GM23338 (cell line): ENCODE measurements around the gene RPL36A. TPM values are rescaled to one million over a fixed set of nuclear protein-coding genes. Genes with fewer than 3 reads are reported as not detected.

Experiments
- ATAC-seq: fragments of 200-7000 bp; cut with Tn5 transposase; 3 replicates; pipeline ENCODE4 v1.9.1; 2020
- DNase-seq: peaks from one replicate; pipeline ENCODE4 v3.0.0-alpha.2; 2015; ENCODE audit warnings: low spot score
- H2AFZ ChIP-seq: fragments of 200-600 bp; sonication (generic); 2 replicates; pipeline ENCODE4 v1.8.0; 2016; ENCODE audit warnings: antibody characterized with exemption, mild to moderate bottlenecking, moderate library complexity
- H3F3A ChIP-seq: fragments of 200-600 bp; sonication (generic); replicated peaks from 2 replicates; pipeline ENCODE4 v1.8.0; 2017; ENCODE audit warnings: antibody characterized with exemption, mixed run types, low read depth
- H3K27ac ChIP-seq: fragments of 200-600 bp; sonication (generic); 2 replicates; pipeline ENCODE4 v1.6.1; 2016; ENCODE audit warnings: low read depth
- H3K27me3 ChIP-seq: fragments of 200-600 bp; sonication (generic); 2 replicates; pipeline ENCODE4 v1.8.0; 2016; ENCODE audit warnings: mild to moderate bottlenecking, mixed run types, moderate library complexity; ENCODE audit not compliant: insufficient read depth
- H3K36me3 ChIP-seq: fragments of 200-600 bp; sonication (generic); 2 replicates; pipeline ENCODE4 v1.8.0; 2016; ENCODE audit warnings: mild to moderate bottlenecking; ENCODE audit not compliant: insufficient read depth
- H3K4me1 ChIP-seq: fragments of 200-600 bp; sonication (generic); 2 replicates; pipeline ENCODE4 v1.8.0; 2016; ENCODE audit warnings: mild to moderate bottlenecking, moderate library complexity; ENCODE audit not compliant: insufficient read depth
- H3K4me2 ChIP-seq: fragments of 200-600 bp; sonication (generic); 2 replicates; pipeline ENCODE4 v1.7.1; 2017; ENCODE audit warnings: mixed run types
- H3K4me3 ChIP-seq: fragments of 200-600 bp; sonication (generic); 2 replicates; pipeline ENCODE4 v1.6.1; 2016; ENCODE audit warnings: mixed run types
- H3K79me2 ChIP-seq: fragments of 200-600 bp; sonication (generic); replicated peaks from 2 replicates; pipeline ENCODE4 v1.8.0; 2017; ENCODE audit warnings: mild to moderate bottlenecking; ENCODE audit not compliant: insufficient read depth
- H3K9me2 ChIP-seq: fragments of 200-600 bp; sonication (generic); 2 replicates; pipeline ENCODE4 v1.8.0; 2017; ENCODE audit not compliant: insufficient read depth
- H4K20me1 ChIP-seq: fragments of 200-600 bp; sonication (generic); replicated peaks from 2 replicates; pipeline ENCODE4 v1.8.0; 2017; ENCODE audit warnings: mild to moderate bottlenecking; ENCODE audit not compliant: insufficient read depth
- H3K27ac Mint-ChIP-seq: 2 replicates; pipeline ENCODE4 v1.8.0; 2020; ENCODE audit warnings: inconsistent platforms, mild to moderate bottlenecking, moderate library complexity, mixed read lengths
- H3K27me3 Mint-ChIP-seq: 3 replicates; pipeline ENCODE4 v1.8.0; 2022; ENCODE audit warnings: low read depth, mild to moderate bottlenecking, moderate library complexity, mixed read lengths, inconsistent platforms; ENCODE audit not compliant: insufficient read depth, poor library complexity
- H3K36me3 Mint-ChIP-seq: 3 replicates; pipeline ENCODE4 v1.8.0; 2021; ENCODE audit warnings: low read depth, mild to moderate bottlenecking, inconsistent platforms, moderate library complexity, mixed read lengths
- H3K4me1 Mint-ChIP-seq: 3 replicates; pipeline ENCODE4 v1.8.0; 2020; ENCODE audit warnings: mild to moderate bottlenecking, inconsistent platforms, mixed read lengths
- H3K4me3 Mint-ChIP-seq: 3 replicates; pipeline ENCODE4 v1.8.0; 2021; ENCODE audit warnings: moderate library complexity, mild to moderate bottlenecking, inconsistent platforms, mixed read lengths
- H3K9me3 Mint-ChIP-seq: 3 replicates; pipeline ENCODE4 v1.8.0; 2020; ENCODE audit warnings: moderate library complexity, mild to moderate bottlenecking, inconsistent platforms, mixed read lengths
- CREB1 ChIP-seq: fragments of 250-450 bp; sonication (Bioruptor Pico); IDR thresholded peaks from 2 replicates; pipeline ENCODE4 v1.5.0; 2020; ENCODE audit warnings: low read depth, mild to moderate bottlenecking, moderate library complexity
- CTCF ChIP-seq, 2 experiments: fragments of 200-600 bp in 1 of 2; sonication (generic) in 1 of 2; conservative IDR thresholded peaks; 2 replicates each; pipeline versions ENCODE4 v1.5.1 to v1.6.1; 2016 to 2017; ENCODE audit warnings: antibody characterized with exemption in 2 of 2, low read depth in 2 of 2, mild to moderate bottlenecking in 2 of 2, moderate library complexity in 1 of 2
- EZH2 ChIP-seq: fragments of 200-600 bp; sonication (generic); IDR thresholded peaks from one replicate; pipeline ENCODE4 v1.8.0; 2017; ENCODE audit warnings: antibody characterized with exemption, mild to moderate bottlenecking, low read depth; ENCODE audit not compliant: unreplicated experiment
- EZH2phosphoT487 ChIP-seq: fragments of 200-600 bp; sonication (generic); IDR thresholded peaks from one replicate; pipeline ENCODE4 v1.8.1; 2018; ENCODE audit warnings: antibody characterized with exemption; ENCODE audit not compliant: unreplicated experiment
- JUNB ChIP-seq: IDR thresholded peaks from one replicate; pipeline ENCODE4 v1.6.1; 2016; ENCODE audit warnings: antibody characterized with exemption; ENCODE audit not compliant: unreplicated experiment
- NANOG ChIP-seq: IDR thresholded peaks from 2 replicates; pipeline ENCODE4 v1.6.1; 2016; ENCODE audit warnings: antibody characterized with exemption, borderline replicate concordance
- ZNF114 ChIP-seq: fragments of 250-450 bp; sonication (Bioruptor Pico); IDR thresholded peaks from 2 replicates; pipeline ENCODE4 v1.5.0; 2020; ENCODE audit warnings: mild to moderate bottlenecking, moderate library complexity
- ZNF331 ChIP-seq: fragments of 250-450 bp; sonication (Bioruptor Pico); IDR thresholded peaks from 2 replicates; pipeline ENCODE4 v1.5.0; 2020; ENCODE audit warnings: low read depth, mild to moderate bottlenecking, moderate library complexity
- ZNF462 ChIP-seq: fragments of 250-450 bp; sonication (Bioruptor Pico); IDR thresholded peaks from 2 replicates; pipeline ENCODE4 v1.5.0; 2020; ENCODE audit warnings: mild to moderate bottlenecking, moderate library complexity
- polyA plus RNA-seq: library from polyadenylated mRNA; unstranded; fragments of >200 nt; fragmentation: Nextera tagmentation; extraction: Ambion mirVana; gene quantifications from 2 replicates; pipeline ENCODE4 v1.2.1, GENCODE V29; 2016
- total RNA-seq: library from RNA; depleted of rRNA; stranded (reverse); fragments of >200 nt; shearing (Covaris generic); gene quantifications from 2 replicates; pipeline ENCODE4 v1.2.3, GENCODE V29; 2014

The RPL36A gene
- total and polyA plus RNA-seq, 2 experiments from 2014 or later = 901 to 1,348 TPM

- Histone ChIP-seq H3F3A (no peaks in the 10 kb centered on the region), H3K27me3 (no peaks in the 10 kb centered on the region), H3K9me2 (no peaks in the 10 kb centered on the region), H3K4me2 (no peak overlapping the region), H3K36me3 (no peaks in the 10 kb centered on the region), H3K27ac (no peak overlapping the region), H3K4me3 (no peak overlapping the region), H2AFZ (no peak overlapping the region), H3K4me1 (no peaks in the 10 kb centered on the region), H4K20me1 (no peaks in the 10 kb centered on the region), H3K79me2 (no peaks in the 10 kb centered on the region)
- H3K27ac Mint-ChIP-seq = no peak overlapping the region
- DNase-seq (no peak), ATAC-seq (no peak)
- no peak overlapping the region for H3K4me3 Mint-ChIP-seq
- peaks cover 4% of the 10 kb centered on the region for H3K27me3 Mint-ChIP-seq
- TF ChIP-seq EZH2 = no peak
- TF ChIP-seq CREB1 (CRISPR knock-in tag) = no peak
- TF ChIP-seq ZNF462 = no peak
- TF ChIP-seq NANOG = no peak
- TF ChIP-seq ZNF114 (CRISPR knock-in tag) = no peak
- no peak for TF ChIP-seq ZNF331 (CRISPR knock-in tag)
- TF ChIP-seq JUNB = no peak
- TF ChIP-seq EZH2phosphoT487 = no peak
- no peak for TF ChIP-seq CTCF (conservative IDR thresholded peaks at IDR 0.05; ENCODE audit: low read depth in 2 of 2)
- peaks cover 4% of the 10 kb centered on the region; the same call in 1 of the 3 replicates for H3K4me1 Mint-ChIP-seq
- H3K36me3 Mint-ChIP-seq = no peaks in the 10 kb centered on the region
- no peaks in the 10 kb centered on the region for H3K9me3 Mint-ChIP-seq
Observed at GRCh38 chrX:101377547-101377946, 13.3 kb upstream of the RPL36A start.
